Endothelial cell (in vitro differentiated cells): ENCODE results near the gene FHOD3. TPM values are rescaled to one million over a fixed set of nuclear protein-coding genes. Genes with fewer than 3 reads are reported as not detected.
"Not testable (repeated sequence)": the region's sequence is repeated elsewhere in the genome, so short reads cannot be mapped to it uniquely, and the experiment has no call there.

Experiments
- DNase-seq: peaks from one replicate; pipeline ENCODE4 v3.0.0; 2021; ENCODE audit warnings: low spot score
- H3K27ac Mint-ChIP-seq: one replicate; pipeline ENCODE4 v1.8.0; 2021; ENCODE audit warnings: mixed read lengths, inconsistent platforms; ENCODE audit not compliant: unreplicated experiment
- H3K27me3 Mint-ChIP-seq: one replicate; pipeline ENCODE4 v1.8.0; 2021; ENCODE audit warnings: mild to moderate bottlenecking, moderate library complexity, mixed read lengths, inconsistent platforms; ENCODE audit not compliant: unreplicated experiment
- H3K36me3 Mint-ChIP-seq: one replicate; pipeline ENCODE4 v1.8.0; 2021; ENCODE audit warnings: mild to moderate bottlenecking, low read depth, mixed read lengths, inconsistent platforms; ENCODE audit not compliant: unreplicated experiment
- H3K4me1 Mint-ChIP-seq: one replicate; pipeline ENCODE4 v1.8.0; 2021; ENCODE audit warnings: mild to moderate bottlenecking, mixed read lengths, inconsistent platforms; ENCODE audit not compliant: unreplicated experiment
- H3K4me3 Mint-ChIP-seq: one replicate; pipeline ENCODE4 v1.8.0; 2021; ENCODE audit warnings: mild to moderate bottlenecking, mixed read lengths, inconsistent platforms; ENCODE audit not compliant: unreplicated experiment
- H3K9me3 Mint-ChIP-seq: one replicate; pipeline ENCODE4 v1.8.0; 2021; ENCODE audit warnings: mixed read lengths, inconsistent platforms; ENCODE audit not compliant: unreplicated experiment
- CTCF ChIP-seq: fragments of 200-600 bp; sonication (generic); IDR thresholded peaks from one replicate; pipeline ENCODE4 v1.5.0; 2021; ENCODE audit warnings: antibody characterized with exemption; ENCODE audit not compliant: unreplicated experiment
- total RNA-seq: library from RNA; stranded (reverse); fragmentation: NEBNext Ultra II Directional; extraction: Animal tissue kit (Norgen Biotek cat#: 25700); gene quantifications from one replicate; pipeline ENCODE4 v1.2.1, GENCODE V29; 2021; ENCODE audit not compliant: unreplicated experiment

FHOD3 gene
- total RNA-seq, 1 donor from 2014 or later, result 0.67 TPM

DNA sequence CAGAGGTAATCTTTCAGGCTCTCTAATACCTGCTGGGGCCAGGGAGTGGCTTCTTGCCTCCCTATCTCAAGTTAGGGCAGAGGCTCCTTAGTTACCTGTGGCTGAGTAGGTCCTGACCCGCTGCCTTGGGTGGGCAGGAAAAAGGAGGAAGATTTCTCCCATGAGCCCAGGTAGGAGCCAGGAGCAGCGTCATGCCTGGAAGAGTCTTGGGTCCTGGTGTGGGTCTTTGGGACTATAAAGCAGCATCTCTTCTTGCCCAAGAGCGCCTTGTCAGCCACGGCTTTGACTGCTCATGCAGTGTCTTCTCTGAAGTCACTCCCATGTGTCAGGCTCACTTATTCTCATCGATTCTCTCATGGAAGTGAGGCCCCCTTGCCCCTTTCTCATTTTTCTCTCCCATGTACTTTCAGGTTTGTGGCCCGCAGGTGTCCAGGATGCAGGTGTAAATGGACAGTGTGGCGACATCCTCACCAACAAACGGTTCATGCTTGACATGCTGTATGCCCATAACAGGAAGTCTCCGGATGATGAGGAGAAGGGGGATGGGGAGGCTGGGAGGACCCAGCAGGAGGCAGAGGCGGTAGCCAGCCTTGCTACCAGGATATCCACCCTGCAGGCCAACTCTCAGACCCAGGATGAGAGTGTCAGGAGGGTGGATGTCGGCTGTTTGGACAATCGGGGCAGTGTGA lies 420.1 kb downstream of the FHOD3 start:
- Mint-ChIP-seq H3K27ac (no peak overlapping the region), H3K27me3 (peaks cover 3% of the 10 kb centered on the region), H3K9me3 (no peaks in the 10 kb centered on the region), H3K36me3 (peaks cover 4% of the 10 kb centered on the region), H3K4me3 (no peak overlapping the region), H3K4me1 (peaks cover 2% of the 10 kb centered on the region)
- TF ChIP-seq CTCF, result no peak
- no peak for DNase-seq

- H3K4me3 Mint-ChIP-seq, result no peak overlapping the region
- TF ChIP-seq CTCF, result no peak
- H3K27ac Mint-ChIP-seq, result no peak overlapping the region
- H3K9me3 Mint-ChIP-seq, result no peaks in the 10 kb centered on the region
- peaks cover 3% of the 10 kb centered on the region for H3K27me3 Mint-ChIP-seq
- DNase-seq, result no peak
- H3K36me3 Mint-ChIP-seq, result peaks cover 4% of the 10 kb centered on the region
- peaks cover 2% of the 10 kb centered on the region for H3K4me1 Mint-ChIP-seq
Measured at GRCh38 chr18:36718705-36719328, 421.3 kb downstream of the FHOD3 start.

DNA sequence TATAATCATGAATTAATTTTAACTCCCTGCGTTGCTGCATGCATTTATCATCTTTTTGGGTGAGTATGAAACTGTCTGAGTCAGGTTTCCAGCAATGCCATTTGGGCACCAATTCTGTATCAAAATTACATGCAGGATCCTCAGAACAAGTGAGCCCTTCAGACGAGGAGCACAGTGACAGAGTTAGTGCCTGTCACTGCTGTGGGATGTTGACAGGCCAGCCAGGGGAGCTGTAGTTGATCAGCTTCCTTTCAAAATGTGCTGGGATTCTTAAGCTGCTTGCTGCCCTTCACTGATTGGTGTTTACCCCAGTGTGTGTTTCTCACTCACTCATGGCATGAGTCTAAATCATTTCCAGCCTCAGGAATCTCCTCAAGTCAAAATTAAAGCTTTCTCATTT lies 422.1 kb downstream of the FHOD3 start:
- no peak for DNase-seq
- Mint-ChIP-seq H3K36me3 (peaks cover 4% of the 10 kb centered on the region), H3K27ac (no peak overlapping the region), H3K4me1 (peaks cover 2% of the 10 kb centered on the region), H3K27me3 (peaks cover 3% of the 10 kb centered on the region), H3K4me3 (no peak overlapping the region), H3K9me3 (no peaks in the 10 kb centered on the region)
- no peak for TF ChIP-seq CTCF

- not testable (repeated sequence) for H3K4me3 Mint-ChIP-seq, H3K27me3 Mint-ChIP-seq, H3K36me3 Mint-ChIP-seq, DNase-seq, H3K27ac Mint-ChIP-seq, H3K9me3 Mint-ChIP-seq
- peaks cover 13% of the 10 kb centered on the region for H3K4me1 Mint-ChIP-seq
Measured at GRCh38 chr18:36721351-36721750, 423.8 kb downstream of the FHOD3 start.

DNA sequence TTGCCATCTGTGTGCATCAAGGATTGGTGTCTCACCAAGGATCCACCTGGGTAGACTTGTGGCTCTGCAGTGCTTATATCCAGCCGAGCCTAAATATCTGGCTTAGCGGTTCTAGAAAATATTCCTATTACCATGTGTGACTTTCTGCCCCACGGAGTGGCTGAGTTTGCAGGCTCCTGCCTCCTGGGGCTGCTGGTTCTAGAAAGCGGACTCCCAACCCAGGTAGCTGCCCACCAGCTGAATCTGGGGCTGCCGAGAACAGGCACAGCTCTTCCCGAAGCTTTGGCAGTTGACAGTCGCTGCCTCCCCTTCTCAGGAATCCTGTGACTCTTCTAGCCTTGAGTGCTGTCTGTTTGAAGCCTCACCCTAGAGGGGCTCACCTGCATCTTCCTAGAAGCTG lies 426.7 kb downstream of the FHOD3 start:
- Mint-ChIP-seq H3K9me3 (no peaks in the 10 kb centered on the region), H3K4me3 (no peak overlapping the region), H3K27me3 (peaks cover 7% of the 10 kb centered on the region), H3K36me3 (peaks cover 4% of the 10 kb centered on the region), H3K27ac (no peak overlapping the region), H3K4me1 (peaks cover 10% of the 10 kb centered on the region)
- no peak for DNase-seq
- no peak for TF ChIP-seq CTCF
